ENCODE results near the gene TMTC3.
"Not testable (repeated sequence)": the region's sequence is repeated elsewhere in the genome, so short reads cannot be mapped to it uniquely, and the experiment has no call there.

Gene TMTC3

GRCh38 chr12:88208661-88209060 lies 66.6 kb downstream of the TMTC3 start:
- intact Hi-C loops (cut with DNase I): no loop called here
- no peak for DNase-seq

GRCh38 chr12:88210311-88210710 lies 68.2 kb downstream of the TMTC3 start:
- DNase-seq; intact Hi-C loops (cut with DNase I): not testable (repeated sequence)

GRCh38 chr12:88218293-88218692 lies 76.2 kb downstream of the TMTC3 start:
- intact Hi-C loops (cut with DNase I): no loop called here
- DNase-seq: no peak

GRCh38 chr12:88219861-88220260 lies 77.8 kb downstream of the TMTC3 start:
- intact Hi-C loops (cut with DNase I): no loop called here
- no peak for DNase-seq

- no peak for DNase-seq
- intact Hi-C loops (cut with DNase I): no loop called here
These were observed 81.4 kb downstream of the TMTC3 start for GRCh38 chr12:88223519-88223918.

GRCh38 chr12:88225776-88226175 lies 83.7 kb downstream of the TMTC3 start:
- intact Hi-C loops (cut with DNase I): no loop called here
- no peak for DNase-seq

GRCh38 chr12:88227263-88227662 lies 85.2 kb downstream of the TMTC3 start:
- intact Hi-C loops (cut with DNase I): no loop called here

GRCh38 chr12:88227871-88228270 lies 85.8 kb downstream of the TMTC3 start:
- intact Hi-C loops (cut with DNase I): no loop called here
- no peak for DNase-seq

More at GRCh38 chr12:88227263-88227662, 85.2 kb downstream of the TMTC3 start:
- no peak for DNase-seq

- no peak for DNase-seq
- intact Hi-C loops (cut with DNase I): no loop called here
These were observed 86.6 kb downstream of the TMTC3 start for GRCh38 chr12:88228720-88229119.

- no peak for DNase-seq
- intact Hi-C loops (cut with DNase I): no loop called here
These were observed 88.2 kb downstream of the TMTC3 start for GRCh38 chr12:88230271-88230670.

- no peak for DNase-seq
These were observed 93.2 kb downstream of the TMTC3 start for GRCh38 chr12:88235183-88235833.

GRCh38 chr12:88237954-88238353 lies 95.8 kb downstream of the TMTC3 start:
- intact Hi-C loops (cut with DNase I): no loop called here
- DNase-seq: no peak

More at GRCh38 chr12:88235183-88235833, 93.2 kb downstream of the TMTC3 start:
- intact Hi-C loops (cut with DNase I): no loop called here

GRCh38 chr12:88238406-88238805 lies 96.3 kb downstream of the TMTC3 start:
- DNase-seq: no peak
- intact Hi-C loops (cut with DNase I): no loop called here

- intact Hi-C loops (cut with DNase I): no loop called here
- no peak for DNase-seq
These were observed 99.9 kb downstream of the TMTC3 start for GRCh38 chr12:88241862-88242570.

- intact Hi-C loops (cut with DNase I): no loop called here
- no peak for DNase-seq
These were observed 100.4 kb downstream of the TMTC3 start for GRCh38 chr12:88242571-88242925.

GRCh38 chr12:88242939-88243338 lies 100.8 kb downstream of the TMTC3 start:
- no peak for DNase-seq
- intact Hi-C loops (cut with DNase I): no loop called here

GRCh38 chr12:88243982-88244381 lies 101.9 kb downstream of the TMTC3 start:
- DNase-seq: no peak
- intact Hi-C loops (cut with DNase I): no loop called here

- intact Hi-C loops (cut with DNase I): no loop called here
These were observed 103.8 kb downstream of the TMTC3 start for GRCh38 chr12:88245905-88246304.

GRCh38 chr12:88247241-88247643 lies 105.1 kb downstream of the TMTC3 start:
- intact Hi-C loops (cut with DNase I): no loop called here
- no peak for DNase-seq

More at GRCh38 chr12:88245905-88246304, 103.8 kb downstream of the TMTC3 start:
- no peak for DNase-seq

- no peak for DNase-seq
- intact Hi-C loops (cut with DNase I): no loop called here
These were observed 106.5 kb downstream of the TMTC3 start for GRCh38 chr12:88248606-88249005.
